HFFc6 (cell line): ENCODE data around the gene LRRN2. TPM values are rescaled to one million over a fixed set of nuclear protein-coding genes. Genes with fewer than 3 reads are reported as not detected.

Experiments
- DNase-seq: peaks from one replicate; pipeline ENCODE4 v3.0.0-alpha.2; 2018
- H3K27ac Mint-ChIP-seq: 2 replicates; pipeline ENCODE4 v1.8.0; 2020; ENCODE audit warnings: mild to moderate bottlenecking, mixed read lengths
- H3K27me3 Mint-ChIP-seq: 2 replicates; pipeline ENCODE4 v1.8.0; 2021; ENCODE audit warnings: mild to moderate bottlenecking, moderate library complexity, mixed read lengths; ENCODE audit not compliant: insufficient read depth
- H3K36me3 Mint-ChIP-seq: 2 replicates; pipeline ENCODE4 v1.8.0; 2021; ENCODE audit warnings: low read depth, mixed read lengths
- H3K4me1 Mint-ChIP-seq: 2 replicates; pipeline ENCODE4 v1.8.0; 2020; ENCODE audit warnings: low read depth, mixed read lengths
- H3K4me3 Mint-ChIP-seq: 2 replicates; pipeline ENCODE4 v1.8.0; 2020; ENCODE audit warnings: mild to moderate bottlenecking, moderate library complexity, mixed read lengths
- H3K9me3 Mint-ChIP-seq: 2 replicates; pipeline ENCODE4 v1.8.0; 2020; ENCODE audit warnings: mild to moderate bottlenecking, mixed read lengths
- CTCF ChIP-seq: fragments of 200-600 bp; sonication (generic); IDR thresholded peaks from 2 replicates; pipeline ENCODE4 v1.5.0; 2021; ENCODE audit warnings: antibody characterized with exemption, mild to moderate bottlenecking
- total RNA-seq, 6 experiments: library from RNA; stranded (reverse); fragmentation: NEBNext Ultra II Directional; extraction: Animal tissue kit (Norgen Biotek cat#: 25700); gene quantifications; 2 replicates in 1 of 6; 3 replicates in 5 of 6; pipeline ENCODE4 v1.2.3, GENCODE V29; 2021

The LRRN2 gene
- total RNA-seq, 6 experiments from 2014 or later = not detected

- Mint-ChIP-seq H3K9me3 (no peaks in the 10 kb centered on the region), H3K27me3 (peaks cover 50% of the 10 kb centered on the region), H3K4me1 (peaks cover 5% of the 10 kb centered on the region; the same call in 1 of the 2 replicates), H3K4me3 (no peak overlapping the region), H3K36me3 (no peaks in the 10 kb centered on the region), H3K27ac (no peak overlapping the region)
- no peak for DNase-seq
- no peak for TF ChIP-seq CTCF
Observed at GRCh38 chr1:204705888-204706837, 20.6 kb upstream of the LRRN2 start.

DNA sequence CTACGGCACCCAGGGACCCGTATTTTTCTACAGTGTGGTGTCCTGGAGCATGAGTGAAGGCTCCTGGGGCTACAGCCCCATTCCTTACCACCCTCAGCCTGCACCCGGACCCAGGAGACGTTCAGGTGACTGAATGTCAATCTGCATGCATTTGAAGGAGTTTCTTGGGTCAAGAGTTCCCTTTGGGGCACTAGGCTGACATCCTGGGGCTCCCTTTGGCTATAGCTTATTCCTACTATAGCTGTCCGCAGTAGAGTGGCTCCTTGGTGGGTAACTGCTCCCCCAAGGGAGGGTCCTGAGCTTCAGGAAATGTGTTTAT lies 19.9 kb upstream of the LRRN2 start:
- peaks cover 5% of the 10 kb centered on the region; the same call in 1 of the 2 replicates for H3K4me1 Mint-ChIP-seq
- TF ChIP-seq CTCF = no peak

DNA sequence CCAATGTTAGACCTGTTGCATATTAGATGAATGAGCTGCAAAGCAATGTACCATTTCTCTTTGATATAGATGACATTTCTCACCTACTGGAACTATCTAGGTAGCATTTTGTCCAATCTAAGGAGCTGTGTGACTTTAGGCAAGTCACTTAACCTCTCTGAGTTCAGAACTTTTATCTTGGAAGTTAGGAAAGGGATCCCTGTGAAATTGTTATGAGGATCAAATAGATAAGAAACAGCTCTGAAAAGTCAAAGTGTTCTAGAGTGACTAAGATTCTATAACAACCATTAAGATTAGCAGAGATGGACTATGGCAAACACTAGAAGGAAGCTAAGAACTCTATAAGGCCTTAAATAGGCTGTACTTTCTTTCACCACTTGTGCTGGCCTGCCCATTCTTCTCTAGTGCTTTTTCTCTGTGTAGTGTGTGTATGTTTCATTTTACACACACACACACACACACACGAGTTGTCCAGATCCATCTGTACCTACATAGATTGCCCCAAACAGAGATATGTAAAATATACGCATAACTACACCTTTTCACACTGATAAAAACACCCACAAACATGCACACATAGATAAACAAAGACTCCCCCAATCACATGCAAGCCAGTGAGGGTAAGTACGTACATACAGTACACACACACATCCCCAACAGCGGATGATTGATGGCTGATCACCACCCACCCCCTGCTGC lies 19.4 kb upstream of the LRRN2 start:
- no peak for TF ChIP-seq CTCF
- H3K9me3 Mint-ChIP-seq = no peaks in the 10 kb centered on the region
- peaks cover 48% of the 10 kb centered on the region for H3K27me3 Mint-ChIP-seq
- H3K27ac Mint-ChIP-seq = no peak overlapping the region
- H3K4me3 Mint-ChIP-seq = no peak overlapping the region
- peaks cover 5% of the 10 kb centered on the region; the same call in 1 of the 2 replicates for H3K4me1 Mint-ChIP-seq
- no peak for DNase-seq
- no peaks in the 10 kb centered on the region for H3K36me3 Mint-ChIP-seq

More for the DNA sequence above, 19.9 kb upstream of the LRRN2 start:
- no peaks in the 10 kb centered on the region for H3K36me3 Mint-ChIP-seq
- H3K27me3 Mint-ChIP-seq = peaks cover 47% of the 10 kb centered on the region
- no peak for DNase-seq
- no peak overlapping the region for H3K4me3 Mint-ChIP-seq
- H3K27ac Mint-ChIP-seq = no peak overlapping the region
- no peaks in the 10 kb centered on the region for H3K9me3 Mint-ChIP-seq

- no peak for DNase-seq
- Mint-ChIP-seq H3K27me3 (peaks cover 44% of the 10 kb centered on the region), H3K4me1 (peaks cover 5% of the 10 kb centered on the region; the same call in 1 of the 2 replicates), H3K9me3 (no peaks in the 10 kb centered on the region), H3K4me3 (no peak overlapping the region), H3K27ac (no peak overlapping the region), H3K36me3 (no peaks in the 10 kb centered on the region)
- TF ChIP-seq CTCF = no peak
Observed at GRCh38 chr1:204703826-204704612, 18.5 kb upstream of the LRRN2 start.

GRCh38 chr1:204703268-204703664 lies 17.7 kb upstream of the LRRN2 start:
- no peaks in the 10 kb centered on the region for H3K36me3 Mint-ChIP-seq
- TF ChIP-seq CTCF = no peak
- DNase-seq = no peak
- H3K9me3 Mint-ChIP-seq = no peaks in the 10 kb centered on the region
- H3K4me3 Mint-ChIP-seq = no peak overlapping the region
- peaks cover 37% of the 10 kb centered on the region for H3K27me3 Mint-ChIP-seq
- H3K27ac Mint-ChIP-seq = no peak overlapping the region
- peaks cover under 1% of the 10 kb centered on the region; the same call in 1 of the 2 replicates for H3K4me1 Mint-ChIP-seq
